Upper lobe of left lung (tissue), 6 donors: ENCODE measurements around the gene KLB. TPM values are rescaled to one million over a fixed set of nuclear protein-coding genes. Genes with fewer than 3 reads are reported as not detected.
"Not testable (repeated sequence)": the region's sequence is repeated elsewhere in the genome, so short reads cannot be mapped to it uniquely, and the experiment has no call there.

Experiments used
- ATAC-seq, 2 donors: fragments of 200-7000 bp; cut with Tn5 transposase; one replicate each; pipeline ENCODE4 v1.9.1; 2022; ENCODE audit warnings: mild to moderate bottlenecking in 2 of 2, moderate library complexity in 2 of 2; ENCODE audit not compliant: low FRiP score in 2 of 2
- DNase-seq, 2 donors: peaks; one replicate each; pipeline ENCODE4 v3.0.0-alpha.2; 2019 to 2020
- H3K27ac ChIP-seq, 4 donors: fragments of 200-600 bp; sonication (generic); one replicate each; pipeline ENCODE4 v1.5.1; 2016 to 2019
- H3K27me3 ChIP-seq, 4 donors: fragments of 200-600 bp; sonication (generic); one replicate each; pipeline ENCODE4 v1.5.1; 2017 to 2019
- H3K36me3 ChIP-seq, 4 donors: fragments of 200-600 bp; sonication (generic); one replicate each; pipeline ENCODE4 v1.5.1; 2016 to 2019
- H3K4me1 ChIP-seq, 4 donors: fragments of 200-600 bp; sonication (generic); one replicate each; pipeline ENCODE4 v1.5.1; 2018 to 2019
- H3K4me3 ChIP-seq, 4 donors: fragments of 200-600 bp; sonication (generic); one replicate each; pipeline ENCODE4 v1.5.1; 2017 to 2019; ENCODE audit warnings: mild to moderate bottlenecking in 2 of 4, moderate library complexity in 1 of 4
- H3K9me3 ChIP-seq, 4 donors: fragments of 200-600 bp; sonication (generic); one replicate each; pipeline ENCODE4 v1.5.1; 2018 to 2019
- EP300 ChIP-seq, 4 donors: sonication (generic); formaldehyde crosslinking; IDR thresholded peaks; one replicate each; pipeline ENCODE4 v1.5.1; 2017; ENCODE audit warnings: antibody characterized with exemption in 4 of 4, control low read depth in 2 of 4
- POLR2A ChIP-seq, 4 donors: fragments of 450-650 bp; IDR thresholded peaks; one replicate each; pipeline ENCODE4 v1.5.1; 2016 to 2017; ENCODE audit warnings: antibody characterized with exemption in 4 of 4, mild to moderate bottlenecking in 2 of 4
- POLR2AphosphoS5 ChIP-seq, 2 donors: sonication (generic); formaldehyde crosslinking; IDR thresholded peaks; one replicate each; pipeline ENCODE4 v1.5.1; 2017; ENCODE audit warnings: antibody characterized with exemption in 2 of 2
- WGBS, 2 donors: methylation state at CpG; one replicate each; pipeline ENCODE4 v1.1.5; 2017 to 2018; 5-methylcytosine and 5-hydroxymethylcytosine counted together
- total RNA-seq, 6 donors: library from RNA; depleted of rRNA in 4 of 6; stranded (reverse); fragments of >200 nt in 4 of 6; gene quantifications; one replicate each; pipeline versions ENCODE4 v1.1.0 to v1.2.1, GENCODE V29; 2016 to 2021
- TF ChIP-seq, protein P1 (sequence below), 6 experiments: fragments of 450-650 bp in 4 of 6; fragments of 200-600 bp in 2 of 6; sonication (generic) in 2 of 6; IDR thresholded peaks; one replicate each; pipeline ENCODE4 v1.5.1; 2016 to 2019; ENCODE audit warnings: antibody characterized with exemption in 6 of 6
- donor health status: DM: no; HTN: no; CAD: no; lungs with moderate emphysema.
- donor health status: DM: no; HTN: yes; CAD: no; lungs with severe emphysema.

Gene KLB
- total RNA-seq, 6 donors from 2014 or later = 0.20 to 9.0 (median 0.84) TPM

DNA sequence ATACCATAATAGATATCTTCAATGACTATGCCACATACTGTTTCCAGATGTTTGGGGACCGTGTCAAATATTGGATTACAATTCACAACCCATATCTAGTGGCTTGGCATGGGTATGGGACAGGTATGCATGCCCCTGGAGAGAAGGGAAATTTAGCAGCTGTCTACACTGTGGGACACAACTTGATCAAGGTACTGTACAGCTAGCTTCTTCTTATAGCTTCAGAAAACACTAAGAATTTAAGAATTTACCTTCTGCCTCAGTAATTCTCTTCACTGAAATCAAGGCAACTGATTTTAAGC is 805 bp downstream of the KLB start:
- ATAC-seq (no peak), DNase-seq (no peak)
- WGBS, 2 donors = 78 to 94% methylated on average over 1 of the region's 1 CpG
- no peaks in the 10 kb centered on the region for H3K36me3 ChIP-seq
- H3K4me1 ChIP-seq = no peaks in the 10 kb centered on the region
- no peak overlapping the region for H3K27ac ChIP-seq
- TF ChIP-seq, protein P1, sequence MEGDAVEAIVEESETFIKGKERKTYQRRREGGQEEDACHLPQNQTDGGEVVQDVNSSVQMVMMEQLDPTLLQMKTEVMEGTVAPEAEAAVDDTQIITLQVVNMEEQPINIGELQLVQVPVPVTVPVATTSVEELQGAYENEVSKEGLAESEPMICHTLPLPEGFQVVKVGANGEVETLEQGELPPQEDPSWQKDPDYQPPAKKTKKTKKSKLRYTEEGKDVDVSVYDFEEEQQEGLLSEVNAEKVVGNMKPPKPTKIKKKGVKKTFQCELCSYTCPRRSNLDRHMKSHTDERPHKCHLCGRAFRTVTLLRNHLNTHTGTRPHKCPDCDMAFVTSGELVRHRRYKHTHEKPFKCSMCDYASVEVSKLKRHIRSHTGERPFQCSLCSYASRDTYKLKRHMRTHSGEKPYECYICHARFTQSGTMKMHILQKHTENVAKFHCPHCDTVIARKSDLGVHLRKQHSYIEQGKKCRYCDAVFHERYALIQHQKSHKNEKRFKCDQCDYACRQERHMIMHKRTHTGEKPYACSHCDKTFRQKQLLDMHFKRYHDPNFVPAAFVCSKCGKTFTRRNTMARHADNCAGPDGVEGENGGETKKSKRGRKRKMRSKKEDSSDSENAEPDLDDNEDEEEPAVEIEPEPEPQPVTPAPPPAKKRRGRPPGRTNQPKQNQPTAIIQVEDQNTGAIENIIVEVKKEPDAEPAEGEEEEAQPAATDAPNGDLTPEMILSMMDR (IDR thresholded peaks at IDR 0.05) = no peak
- TF ChIP-seq POLR2A (IDR thresholded peaks at IDR 0.05) (no peak), POLR2AphosphoS5 (IDR thresholded peaks at IDR 0.05) (no peak), EP300 (IDR thresholded peaks at IDR 0.05) (no peak)
- no peaks in the 10 kb centered on the region for H3K9me3 ChIP-seq
- no peak overlapping the region for H3K4me3 ChIP-seq
- no peaks in the 10 kb centered on the region for H3K27me3 ChIP-seq

DNA sequence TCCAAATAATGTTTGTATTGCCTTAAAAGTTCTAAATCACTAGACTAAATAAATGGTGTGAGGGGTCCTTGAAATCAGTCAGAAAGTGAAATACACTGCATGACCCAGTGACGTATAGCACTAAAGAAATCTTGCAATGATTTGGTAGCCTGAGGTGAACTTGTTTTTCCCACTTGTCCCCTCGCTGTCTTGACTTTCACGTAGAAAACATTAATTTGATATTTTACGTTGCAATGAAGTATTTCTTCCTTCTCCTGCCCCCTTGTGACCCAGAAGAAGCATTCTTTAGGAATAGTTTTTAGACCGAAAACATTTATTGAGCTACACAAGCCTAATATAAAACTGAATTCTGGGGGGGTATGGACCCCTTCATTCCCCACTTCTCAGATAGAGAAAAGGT is 3.7 kb downstream of the KLB start:
- no peak for DNase-seq
- no peaks in the 10 kb centered on the region for H3K27me3 ChIP-seq
- TF ChIP-seq EP300 (IDR thresholded peaks at IDR 0.05) (no peak), POLR2AphosphoS5 (IDR thresholded peaks at IDR 0.05) (no peak), POLR2A (IDR thresholded peaks at IDR 0.05) (no peak)
- TF ChIP-seq, protein P1 (IDR thresholded peaks at IDR 0.05) = no peak
- no peaks in the 10 kb centered on the region for H3K9me3 ChIP-seq
- no peaks in the 10 kb centered on the region for H3K36me3 ChIP-seq
- no peaks in the 10 kb centered on the region for H3K4me1 ChIP-seq
- WGBS, 2 donors = 43 to 45% methylated on average over 5 of the region's 5 CpGs
- ATAC-seq = no peak
- H3K27ac ChIP-seq = no peak overlapping the region
- H3K4me3 ChIP-seq = no peak overlapping the region

DNA sequence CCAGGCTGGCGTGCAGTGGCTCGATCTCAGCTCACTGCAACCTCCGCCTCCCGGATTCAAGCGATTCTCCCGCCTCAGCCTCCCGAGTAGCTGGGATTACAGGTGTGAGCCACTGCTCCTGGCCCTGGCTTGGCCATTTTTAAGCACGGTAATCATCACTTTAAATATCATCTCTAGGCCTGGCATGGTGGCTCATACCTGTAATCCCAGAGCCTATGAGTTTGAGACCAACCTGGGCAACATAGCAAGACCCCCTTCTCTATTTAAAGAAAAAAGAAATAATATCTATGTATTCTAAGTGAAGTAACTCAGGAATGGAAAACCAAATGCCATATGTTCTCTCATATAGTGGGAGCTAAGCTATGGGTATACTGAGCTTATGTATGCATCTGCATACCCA is 4.8 kb downstream of the KLB start:
- H3K36me3 ChIP-seq, H3K4me3 ChIP-seq, ATAC-seq, H3K9me3 ChIP-seq, H3K27ac ChIP-seq, H3K27me3 ChIP-seq, DNase-seq, H3K4me1 ChIP-seq: not testable (repeated sequence)
- WGBS, 2 donors = 88 to 99% methylated on average over 8 of the region's 8 CpGs

DNA sequence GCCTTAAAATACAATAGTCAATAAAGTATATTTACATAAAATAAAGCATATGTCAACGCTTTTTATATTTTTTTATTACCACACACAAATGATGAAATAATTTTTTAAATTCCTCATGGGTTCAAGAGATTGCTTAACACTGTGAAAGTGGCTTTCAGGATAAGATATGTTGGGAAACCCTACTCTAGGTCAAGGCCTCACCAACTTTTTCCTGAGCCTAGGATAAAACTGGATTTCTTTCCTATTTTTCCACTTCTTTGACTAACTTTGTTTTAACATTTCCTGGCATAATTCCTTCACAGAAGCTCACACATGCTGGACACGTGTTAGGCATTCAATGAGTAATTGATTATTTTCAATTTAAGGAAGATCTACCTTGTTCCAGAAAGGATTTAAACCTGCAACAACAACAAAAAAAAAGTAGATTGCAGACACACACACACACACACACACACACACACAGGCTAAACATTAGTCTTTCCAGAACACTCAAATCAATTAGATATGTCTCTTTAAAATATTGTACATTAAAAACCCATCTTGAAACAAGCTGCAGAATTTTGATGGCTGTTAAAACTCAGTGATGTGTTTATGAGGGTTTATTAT is 9.1 kb downstream of the KLB start:
- TF ChIP-seq POLR2AphosphoS5 (IDR thresholded peaks at IDR 0.05) (no peak), EP300 (IDR thresholded peaks at IDR 0.05) (no peak)
- no peak for ATAC-seq
- Histone ChIP-seq H3K27ac (no peak overlapping the region), H3K27me3 (no peaks in the 10 kb centered on the region), H3K9me3 (no peaks in the 10 kb centered on the region), H3K36me3 (no peaks in the 10 kb centered on the region), H3K4me1 (no peaks in the 10 kb centered on the region), H3K4me3 (no peak overlapping the region)
- 38 to 41% methylated on average over 2 of the region's 2 CpGs for WGBS, 2 donors
- no peak for DNase-seq

DNA sequence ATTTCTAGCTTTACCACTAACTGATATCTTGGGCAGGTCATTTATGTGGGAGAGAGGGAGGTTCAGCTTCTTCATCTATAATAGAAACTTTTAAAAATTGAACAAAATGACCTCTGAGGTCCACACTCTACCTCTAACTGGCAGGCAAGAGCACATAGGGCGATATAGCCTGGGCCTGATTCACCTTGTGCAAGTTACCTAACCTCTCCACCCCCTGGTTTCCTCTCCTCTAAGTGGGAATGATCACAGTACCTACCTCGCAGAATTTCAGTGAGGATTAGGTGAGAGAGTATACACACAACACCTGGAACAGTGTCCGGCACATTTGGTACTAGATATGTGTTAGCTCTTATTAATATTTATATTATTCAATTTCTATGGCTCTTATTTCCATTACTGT is 15.5 kb downstream of the KLB start:
- Histone ChIP-seq H3K27ac (no peak overlapping the region), H3K4me3 (no peak overlapping the region), H3K27me3 (no peaks in the 10 kb centered on the region), H3K9me3 (no peaks in the 10 kb centered on the region), H3K36me3 (no peaks in the 10 kb centered on the region), H3K4me1 (no peaks in the 10 kb centered on the region)
- ATAC-seq (no peak), DNase-seq (no peak)
- no peak for TF ChIP-seq POLR2AphosphoS5 (IDR thresholded peaks at IDR 0.05)
- 87% methylated on average over 3 of the region's 3 CpGs for whole genome bisulfite sequencing, 2 donors

DNA sequence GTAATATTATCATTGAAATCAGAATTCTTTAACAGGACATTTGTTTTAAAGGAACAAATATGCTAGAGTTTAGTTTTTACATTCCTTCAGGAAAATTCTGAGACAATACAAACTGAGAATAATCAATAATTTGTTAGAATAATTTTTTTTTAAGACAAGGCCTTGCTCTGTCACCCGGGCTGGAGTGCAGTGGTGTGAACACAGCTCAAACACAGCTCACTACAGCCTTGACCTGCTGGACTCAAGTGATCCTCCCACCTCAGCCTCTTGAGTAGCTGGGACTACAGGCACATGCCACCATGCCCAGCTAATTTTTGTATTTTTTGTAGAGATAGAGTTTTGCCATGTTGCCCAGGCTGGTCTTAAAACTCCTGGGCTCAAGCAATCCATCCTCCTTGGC is 18.6 kb downstream of the KLB start:
- not testable (repeated sequence) for H3K27ac ChIP-seq, H3K27me3 ChIP-seq, H3K4me3 ChIP-seq, H3K36me3 ChIP-seq, ATAC-seq, H3K9me3 ChIP-seq, H3K4me1 ChIP-seq, DNase-seq
- WGBS, 2 donors = 77 to 93% methylated on average over 1 of the region's 1 CpG

DNA sequence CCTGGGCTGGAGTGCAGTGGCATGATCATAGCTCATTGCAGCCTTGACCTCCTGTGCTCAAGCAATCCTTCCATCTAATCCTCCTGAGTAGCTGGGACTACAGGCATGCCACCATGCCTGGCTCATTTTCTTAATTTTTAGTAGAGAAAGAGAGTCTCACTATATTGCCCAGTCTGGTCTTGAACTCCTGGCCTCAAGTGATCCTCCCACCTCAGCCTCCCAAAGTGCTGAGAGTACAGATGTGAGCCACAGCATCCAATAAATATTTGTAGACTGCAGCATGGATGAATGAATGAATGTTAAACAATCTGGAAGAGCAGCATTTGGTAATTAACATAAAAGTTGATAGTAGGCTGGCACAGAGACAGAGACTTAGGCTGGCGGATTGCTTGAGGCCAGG is 20.0 kb downstream of the KLB start:
- TF ChIP-seq, protein P1 (IDR thresholded peaks at IDR 0.05) = no peak
- no peak for TF ChIP-seq POLR2AphosphoS5 (IDR thresholded peaks at IDR 0.05)
- TF ChIP-seq POLR2A (IDR thresholded peaks at IDR 0.05) = no peak
- TF ChIP-seq EP300 (IDR thresholded peaks at IDR 0.05) = no peak
- ATAC-seq = no peak
- WGBS, 2 donors = 95 to 96% methylated on average over 1 of the region's 1 CpG
- DNase-seq = no peak
- H3K27me3 ChIP-seq = no peaks in the 10 kb centered on the region
- H3K4me1 ChIP-seq = no peaks in the 10 kb centered on the region
- no peaks in the 10 kb centered on the region for H3K36me3 ChIP-seq
- H3K27ac ChIP-seq = no peak overlapping the region
- no peaks in the 10 kb centered on the region for H3K9me3 ChIP-seq
- H3K4me3 ChIP-seq = no peak overlapping the region
